ENCODE results near the gene TNFRSF13B.

- TF ChIP-seq EZH2phosphoT487 (IDR thresholded peaks at IDR 0.05; ENCODE audit: borderline replicate concordance, low read depth, low read length) (no peak), CTCF (conservative IDR thresholded peaks at IDR 0.05; ENCODE audit: low read length) (no peak)
Observed at GRCh38 chr17:16913463-16913862, 58.5 kb downstream of the TNFRSF13B start.

All from OCI-LY7 (cell line).